Lower leg skin (tissue), 3 donors: Measurements from ENCODE around the gene KCNQ1OT1.

ENCODE experiments used
- CTCF ChIP-seq, 3 donors: fragments of 450-650 bp; IDR thresholded peaks; one replicate each; pipeline ENCODE4 v1.5.1; 2016; ENCODE audit warnings: antibody characterized with exemption in 3 of 3, mild to moderate bottlenecking in 3 of 3, moderate library complexity in 2 of 3
- POLR2A ChIP-seq, 2 donors: fragments of 450-650 bp; IDR thresholded peaks; one replicate each; pipeline ENCODE4 v1.6.1; 2016 to 2017; ENCODE audit warnings: antibody characterized with exemption in 2 of 2, mild to moderate bottlenecking in 1 of 2, moderate library complexity in 1 of 2

GRCh38 chr11:2649400-2649799, 50.4 kb downstream of the KCNQ1OT1 start:
- TF ChIP-seq CTCF (IDR thresholded peaks at IDR 0.05) (no peak), POLR2A (IDR thresholded peaks at IDR 0.05) (no peak)
